ENCODE results near the gene MBOAT1. TPM values are rescaled to one million over a fixed set of nuclear protein-coding genes. Genes with fewer than 3 reads are reported as not detected.

The MBOAT1 gene
- total RNA-seq, 1 donor from 2014 or later: 6.3 TPM

DNA sequence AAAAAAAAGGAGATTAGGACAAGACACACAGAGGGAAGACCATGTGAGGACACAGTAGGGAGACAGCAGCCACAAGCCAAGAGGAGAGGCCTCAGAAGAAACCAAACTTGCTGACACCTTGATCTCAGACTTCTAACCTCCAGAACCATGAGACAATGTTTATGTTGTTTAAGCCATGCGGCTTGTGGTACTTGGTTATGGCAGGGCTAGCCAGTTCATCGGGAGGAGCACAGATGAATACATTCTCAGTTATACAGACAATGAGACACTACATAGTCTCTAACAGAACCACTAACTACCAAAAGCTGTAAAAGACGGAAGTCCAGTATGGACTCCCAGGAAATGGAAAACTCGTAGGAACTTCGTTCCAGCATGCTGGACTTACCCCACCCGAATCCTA, 116.8 kb downstream of the MBOAT1 start:
- ATAC-seq: no peak

DNA sequence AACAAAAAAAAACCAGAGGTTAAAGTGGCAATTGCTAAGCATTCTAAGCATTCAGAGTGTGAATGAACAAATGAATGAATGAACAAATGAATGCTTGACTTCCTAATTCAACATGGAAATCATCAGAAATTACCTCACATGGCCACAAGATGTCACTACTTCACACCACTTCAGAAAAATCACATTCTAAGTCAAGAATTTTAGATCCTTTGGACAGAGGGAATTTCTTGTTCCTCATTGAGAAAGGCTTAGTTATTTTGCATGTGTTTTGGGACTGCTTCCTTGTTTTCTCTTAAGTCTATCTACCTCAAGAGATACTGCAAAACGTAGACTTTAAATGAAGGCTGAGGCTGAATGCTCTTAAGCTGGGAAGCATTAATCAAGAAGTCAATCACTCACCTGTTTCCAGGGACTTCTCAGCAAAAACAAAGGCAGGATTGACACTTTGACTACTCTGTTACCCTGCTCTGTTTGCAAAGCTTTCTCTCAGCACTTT, 120.2 kb downstream of the MBOAT1 start:
- peak; percentile 35 for ATAC-seq

DNA sequence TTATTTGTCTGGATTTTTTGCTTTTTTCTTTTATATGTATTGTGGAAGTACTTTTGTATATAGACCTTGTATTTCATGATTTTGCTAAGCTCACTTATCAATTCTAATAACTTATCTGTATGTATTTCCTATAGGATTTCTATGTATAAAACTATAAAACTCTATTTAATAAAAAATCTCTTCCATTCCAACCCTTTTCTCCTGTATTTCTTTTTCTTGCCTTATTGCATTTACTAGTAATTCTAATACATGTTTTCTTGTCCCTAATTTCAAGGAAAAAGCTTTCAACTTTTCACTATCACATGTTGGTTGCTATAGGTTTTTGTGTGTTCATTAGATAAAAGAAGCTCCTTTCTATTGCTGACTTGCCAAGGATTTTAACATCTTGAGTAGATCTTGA, 125.3 kb downstream of the MBOAT1 start:
- ATAC-seq: no peak

DNA sequence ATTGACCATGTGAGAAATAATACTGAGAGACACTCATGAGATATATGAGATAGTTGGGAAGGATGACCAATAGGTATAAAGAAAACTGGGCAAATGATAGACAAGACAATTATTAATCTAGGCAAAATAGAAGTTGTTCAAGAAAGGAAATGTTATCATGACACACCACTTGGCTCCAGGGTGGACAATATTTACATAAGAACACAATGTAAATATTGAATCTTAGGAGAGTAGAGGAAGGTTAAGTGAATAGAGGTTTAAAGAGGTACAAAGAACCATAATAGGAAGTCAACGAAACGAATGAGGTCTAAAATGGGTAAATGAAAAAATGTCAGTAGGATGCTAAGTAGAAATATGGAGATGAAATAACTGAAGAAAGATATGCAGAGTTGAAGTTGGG, 126.5 kb downstream of the MBOAT1 start:
- ATAC-seq: no peak

GRCh38 chr6:20084411-20084810, 127.9 kb downstream of the MBOAT1 start:
- ATAC-seq: no peak

DNA sequence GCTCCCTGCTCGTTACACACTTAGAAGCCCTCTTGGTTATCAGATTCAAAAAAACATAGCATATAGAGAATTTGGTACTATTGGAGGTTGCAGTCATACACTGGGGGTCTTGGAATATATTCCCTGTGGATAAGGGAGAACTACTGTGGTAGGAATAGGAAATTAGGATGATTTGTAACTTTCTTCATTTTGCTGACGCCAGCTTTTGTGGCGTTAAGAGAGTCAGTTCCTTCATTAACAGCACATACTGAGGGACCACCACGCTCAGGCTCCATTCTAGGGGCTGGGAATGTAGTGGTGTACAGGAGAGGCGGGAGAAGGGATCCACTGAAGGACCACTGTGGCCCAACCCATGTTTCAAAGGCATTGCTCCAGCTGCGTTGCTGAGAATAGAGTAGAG, 140.3 kb downstream of the MBOAT1 start:
- ATAC-seq: no peak

- no peak for ATAC-seq
These were observed 142.2 kb downstream of the MBOAT1 start for GRCh38 chr6:20070047-20070446.

GRCh38 chr6:20069021-20069522, 143.2 kb downstream of the MBOAT1 start:
- no peak for ATAC-seq

- no peak for ATAC-seq
These were observed 143.8 kb downstream of the MBOAT1 start for GRCh38 chr6:20068421-20068988.

- no peak for ATAC-seq
These were observed 150.3 kb downstream of the MBOAT1 start for GRCh38 chr6:20061952-20062351.

- no peak for ATAC-seq
These were observed 152.0 kb downstream of the MBOAT1 start for GRCh38 chr6:20060252-20060651.

DNA sequence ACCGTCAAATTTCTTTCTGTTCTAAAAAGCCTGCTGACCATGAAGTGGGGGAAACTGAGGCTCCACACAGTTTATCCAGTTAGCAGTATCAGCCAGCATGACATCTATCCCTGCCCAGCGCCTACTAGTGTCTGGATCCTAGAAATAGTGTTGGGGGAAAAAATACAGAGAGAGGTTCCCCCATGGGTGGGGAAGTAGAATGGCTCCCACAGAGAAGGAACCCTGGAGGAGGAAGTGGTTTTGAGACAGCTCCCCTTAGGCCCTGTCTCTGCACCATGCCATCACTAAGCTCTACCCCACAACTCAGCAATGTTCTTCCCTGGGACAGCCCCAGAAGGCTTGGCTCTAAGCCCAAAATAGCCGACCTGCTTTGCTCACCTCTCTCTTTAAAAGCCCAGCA, 153.4 kb downstream of the MBOAT1 start:
- ATAC-seq: no peak

- no peak for ATAC-seq
These were observed 154.0 kb downstream of the MBOAT1 start for GRCh38 chr6:20058121-20058905.

DNA sequence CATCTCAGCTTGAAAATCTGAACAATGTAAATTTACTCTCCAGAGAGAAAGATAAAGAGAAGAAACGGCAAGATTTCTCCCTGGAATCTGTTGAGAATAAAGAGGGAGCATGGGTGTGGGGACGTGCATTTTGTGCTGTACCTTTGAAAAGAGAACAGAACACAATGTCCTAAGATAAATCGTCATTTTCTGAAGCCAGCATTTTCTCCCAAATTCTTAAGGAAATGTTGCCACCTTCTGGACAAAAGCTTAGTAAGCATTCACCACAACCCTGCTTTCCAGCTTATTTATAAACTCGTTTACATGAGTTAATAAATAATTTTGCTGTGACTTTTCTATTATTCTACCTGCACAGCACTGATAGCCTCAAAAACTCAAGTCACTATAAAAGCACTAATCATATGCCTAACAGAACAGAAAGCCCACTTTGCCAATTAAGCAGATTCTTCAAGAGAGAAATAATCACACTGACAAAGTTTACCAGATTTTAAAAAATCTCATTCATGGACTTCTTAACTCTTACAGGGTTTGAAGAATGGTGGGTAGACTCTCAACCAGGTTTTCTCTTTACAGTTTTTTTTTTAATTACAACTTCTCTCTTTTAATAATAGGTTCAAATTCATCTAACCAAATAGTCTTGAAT, 155.8 kb downstream of the MBOAT1 start:
- ATAC-seq: no peak

GRCh38 chr6:20055916-20056315, 156.4 kb downstream of the MBOAT1 start:
- no peak for ATAC-seq

Other genes starting within 250 kb of the MBOAT1 start
- 5.0 TPM for gene E2F3, start 189.4 kb upstream of the MBOAT1 start, total RNA-seq

Data from esophagus mucosa (tissue), 1 donor.